HG02642 (cell line): Measurements from ENCODE around the gene CCDC187.

Experiments used
- ATAC-seq: cut with Tn5 transposase; IDR thresholded peaks from one replicate; pipeline ENCODE4 v1.9.1; 2021; ENCODE audit warnings: mild to moderate bottlenecking; ENCODE audit not compliant: unreplicated experiment, poor library complexity

CCDC187 gene

GRCh38 chr9:136218271-136218670, 85.6 kb downstream of the CCDC187 start:
- no peak for ATAC-seq

- no peak for ATAC-seq
These were observed 87.2 kb downstream of the CCDC187 start for GRCh38 chr9:136216541-136217244.

- ATAC-seq, result no peak
These were observed 90.2 kb downstream of the CCDC187 start for GRCh38 chr9:136213733-136214132.

GRCh38 chr9:136212345-136212950, 91.4 kb downstream of the CCDC187 start:
- no peak for ATAC-seq

GRCh38 chr9:136211441-136212344, 92.2 kb downstream of the CCDC187 start:
- no peak for ATAC-seq

GRCh38 chr9:136211006-136211405, 92.9 kb downstream of the CCDC187 start:
- ATAC-seq, result no peak

- ATAC-seq, result no peak
These were observed 93.6 kb downstream of the CCDC187 start for GRCh38 chr9:136210276-136210675.

- ATAC-seq, result no peak
These were observed 94.1 kb downstream of the CCDC187 start for GRCh38 chr9:136209786-136210185.

- ATAC-seq, result no peak
These were observed 94.7 kb downstream of the CCDC187 start for GRCh38 chr9:136209232-136209631.

- ATAC-seq, result no peak
These were observed 95.2 kb downstream of the CCDC187 start for GRCh38 chr9:136208675-136209074.

GRCh38 chr9:136207616-136208015, 96.3 kb downstream of the CCDC187 start:
- ATAC-seq, result no peak

GRCh38 chr9:136206602-136207275, 97.2 kb downstream of the CCDC187 start:
- ATAC-seq, result no peak

- no peak for ATAC-seq
These were observed 98.2 kb downstream of the CCDC187 start for GRCh38 chr9:136205707-136205992.

GRCh38 chr9:136204838-136205706, 98.8 kb downstream of the CCDC187 start, which contains the start of gene LHX3:
LHX3 (minus strand) TSS chr9:136205128; CDS start chr9:136205012, 116 bp downstream.
- no peak for ATAC-seq

GRCh38 chr9:136204145-136204805, 99.6 kb downstream of the CCDC187 start:
- ATAC-seq, result no peak

GRCh38 chr9:136203408-136204144, 100.3 kb downstream of the CCDC187 start:
- ATAC-seq, result no peak

- ATAC-seq, result no peak
These were observed 101.2 kb downstream of the CCDC187 start for GRCh38 chr9:136202454-136203407.
